Effector CD4-positive, alpha-beta T cell (primary cell): Measurements from ENCODE around the gene FUNDC1.
A peak's percentile ranks its signal among the peaks of the same experiment; 100 is the strongest.
"Not testable (repeated sequence)": the region's sequence is repeated elsewhere in the genome, so short reads cannot be mapped to it uniquely, and the experiment has no call there.

ENCODE experiments used
- DNase-seq: peaks from one replicate; pipeline ENCODE4 v3.0.0-alpha.2; 2020
- total RNA-seq: gene quantifications from one replicate; lab custom pipeline; 2026; lab: John Stamatoyannopoulos, UW

Gene FUNDC1, protein sequence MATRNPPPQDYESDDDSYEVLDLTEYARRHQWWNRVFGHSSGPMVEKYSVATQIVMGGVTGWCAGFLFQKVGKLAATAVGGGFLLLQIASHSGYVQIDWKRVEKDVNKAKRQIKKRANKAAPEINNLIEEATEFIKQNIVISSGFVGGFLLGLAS
- 5.8 reads per million, percentile 22 among the genes with 10 or more reads in this experiment for total RNA-seq

DNA sequence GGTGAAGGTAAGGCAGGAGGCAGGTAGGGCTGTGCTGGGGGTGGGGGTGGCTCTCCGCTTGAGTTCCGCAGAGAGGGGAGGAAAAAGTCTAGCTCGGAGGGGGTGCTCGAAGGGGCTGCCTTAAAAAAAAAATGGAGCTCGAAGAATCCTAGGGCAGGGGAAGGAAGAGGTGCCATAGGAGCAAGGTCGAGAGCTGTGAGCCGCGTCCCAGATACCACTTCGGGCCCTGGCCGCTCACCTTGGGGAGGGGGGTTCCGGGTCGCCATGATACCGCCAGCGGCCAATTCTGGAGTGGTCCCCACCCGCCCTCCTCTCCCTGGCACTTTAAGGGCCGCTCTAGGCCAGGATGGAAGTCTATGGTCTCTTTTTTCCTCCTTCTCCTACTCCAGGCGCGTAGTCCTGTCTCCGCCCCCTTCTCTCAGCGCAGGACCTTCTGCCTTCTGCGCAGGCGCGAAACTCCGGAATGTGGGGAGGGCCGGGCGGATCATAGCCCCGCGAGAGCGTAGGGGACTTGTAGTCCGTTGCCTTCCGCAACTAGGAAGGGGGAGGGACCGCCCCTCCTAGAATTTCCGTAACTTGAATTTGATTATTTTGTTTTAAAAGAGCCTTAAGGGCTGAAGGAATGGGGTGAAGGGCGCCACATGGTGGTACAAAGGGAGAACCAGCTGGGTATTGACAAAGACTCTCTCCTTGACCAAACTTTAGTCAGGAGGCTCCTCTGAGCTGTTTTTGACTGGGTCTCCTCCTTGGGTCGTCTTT, at the start of gene FUNDC1:
Gene FUNDC1, minus strand, starts transcription at position 293 of the 759 bp plus-strand sequence. Its CDS starts 27 bp downstream, at position 266.
- peak; percentile 91 for DNase-seq

DNA sequence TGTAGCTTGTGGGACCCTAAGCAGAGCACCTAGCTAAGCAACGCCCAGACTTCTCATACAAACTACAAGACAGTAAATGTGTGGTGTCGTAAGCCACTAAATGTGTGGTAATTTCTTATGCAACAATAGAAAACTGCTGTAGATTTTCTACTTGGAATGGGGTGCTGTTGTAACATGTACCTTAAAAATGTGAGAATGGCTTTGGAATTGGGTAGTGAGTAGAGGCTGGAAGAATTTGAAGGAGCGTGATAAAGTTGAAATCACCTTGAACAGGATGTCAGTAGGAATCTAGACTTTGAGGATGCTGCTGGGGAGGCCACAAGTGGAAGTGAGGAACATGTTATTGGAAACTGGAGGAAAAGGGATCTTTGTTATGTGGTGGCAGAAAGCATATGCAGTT, 43.2 kb upstream of the FUNDC1 start:
- DNase-seq, result no peak

DNA sequence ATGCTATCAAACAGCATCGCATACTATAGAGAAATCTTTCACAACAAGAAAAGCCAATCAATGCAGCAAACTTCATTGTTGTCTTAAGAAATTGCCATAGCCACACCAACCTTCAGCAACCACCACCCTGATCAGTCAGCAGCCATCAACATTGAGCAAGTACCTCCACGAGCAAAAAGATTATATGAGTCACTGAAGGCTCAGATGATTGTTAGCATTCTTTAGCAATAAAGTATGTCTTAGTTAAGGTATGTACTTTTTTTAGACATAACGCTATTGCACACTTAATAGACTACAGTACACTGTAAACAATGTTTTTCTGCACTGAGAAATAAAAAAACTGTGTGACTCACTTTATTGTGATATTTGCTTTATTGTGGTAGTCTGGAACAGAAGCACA, 37.8 kb upstream of the FUNDC1 start:
- no peak for DNase-seq

DNA sequence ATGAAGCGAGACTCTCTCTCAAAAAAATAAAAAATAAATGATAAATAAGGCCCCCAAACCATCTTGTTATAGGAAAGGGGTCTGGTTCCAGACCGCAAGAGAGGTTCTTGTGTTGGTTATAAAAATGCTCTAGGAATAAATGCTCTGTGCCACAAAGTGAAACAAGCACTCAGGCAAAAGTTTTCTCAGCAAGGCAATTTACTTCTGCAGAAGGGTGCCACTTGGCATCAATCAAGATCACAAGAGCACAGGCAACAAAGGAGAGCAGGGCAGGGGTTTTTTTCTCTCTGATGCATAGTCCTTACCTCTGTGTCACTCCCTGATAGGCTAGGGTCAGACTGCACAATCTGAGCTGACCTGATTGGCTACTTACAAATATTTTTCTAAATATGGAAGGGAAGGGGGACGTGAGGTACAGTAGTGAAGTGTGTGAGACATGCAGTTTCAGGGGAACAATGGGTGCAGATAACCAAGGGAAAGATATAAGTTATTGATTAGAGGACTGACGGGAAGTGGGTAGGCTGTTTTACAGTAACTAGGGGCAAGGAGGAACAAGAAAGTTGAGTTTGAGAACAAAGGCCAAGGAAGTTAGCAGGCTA, 29.8 kb upstream of the FUNDC1 start:
- DNase-seq, result no peak

DNA sequence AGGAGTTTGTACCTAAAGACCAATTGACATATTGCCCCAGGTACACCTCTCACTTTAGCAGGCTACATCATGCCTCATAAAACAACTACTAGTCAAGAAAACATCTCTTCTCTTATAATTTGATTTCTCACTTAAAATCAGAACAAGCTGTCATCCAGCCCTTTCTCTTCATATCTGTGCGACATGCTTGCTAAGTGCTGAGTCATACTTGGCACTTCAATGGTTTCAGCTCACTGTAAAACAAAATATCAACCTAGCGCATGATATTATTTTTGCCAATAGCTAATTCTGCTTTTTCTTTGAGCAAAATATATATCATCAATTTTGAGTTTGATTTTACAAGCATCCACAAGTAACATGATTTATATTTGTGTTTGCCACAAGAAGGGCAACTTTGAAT, 27.9 kb upstream of the FUNDC1 start:
- no peak for DNase-seq

DNA sequence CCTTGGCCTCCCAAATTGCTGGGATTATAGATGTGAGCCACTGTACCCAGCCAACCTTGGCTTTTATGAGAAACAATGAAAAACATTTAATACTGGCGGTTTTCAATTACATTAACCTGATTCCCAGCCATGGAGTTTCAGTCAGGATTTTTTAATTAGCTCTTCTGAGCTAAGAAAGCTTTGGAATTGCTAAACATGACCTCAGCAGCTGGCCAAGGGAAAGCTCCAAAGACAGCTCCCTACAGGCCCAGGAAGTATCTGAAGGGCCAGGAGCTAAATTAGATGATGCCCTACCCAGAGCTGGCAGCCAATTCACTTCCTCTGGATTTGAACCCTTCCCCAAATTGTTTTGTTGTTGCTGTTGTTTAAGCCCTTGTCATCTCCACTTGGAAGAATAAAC, 26.5 kb upstream of the FUNDC1 start:
- no peak for DNase-seq

- DNase-seq, result no peak
These were observed 25.5 kb upstream of the FUNDC1 start for GRCh38 chrX:44568196-44568595.

- not testable (repeated sequence) for DNase-seq
These were observed 19.2 kb upstream of the FUNDC1 start for GRCh38 chrX:44561896-44562295.

GRCh38 chrX:44550563-44550962, 7.9 kb upstream of the FUNDC1 start:
- no peak for DNase-seq

GRCh38 chrX:44545454-44545853, 2.8 kb upstream of the FUNDC1 start:
- not testable (repeated sequence) for DNase-seq

- DNase-seq, result no peak
These were observed 1.4 kb upstream of the FUNDC1 start for GRCh38 chrX:44544036-44544435.

DNA sequence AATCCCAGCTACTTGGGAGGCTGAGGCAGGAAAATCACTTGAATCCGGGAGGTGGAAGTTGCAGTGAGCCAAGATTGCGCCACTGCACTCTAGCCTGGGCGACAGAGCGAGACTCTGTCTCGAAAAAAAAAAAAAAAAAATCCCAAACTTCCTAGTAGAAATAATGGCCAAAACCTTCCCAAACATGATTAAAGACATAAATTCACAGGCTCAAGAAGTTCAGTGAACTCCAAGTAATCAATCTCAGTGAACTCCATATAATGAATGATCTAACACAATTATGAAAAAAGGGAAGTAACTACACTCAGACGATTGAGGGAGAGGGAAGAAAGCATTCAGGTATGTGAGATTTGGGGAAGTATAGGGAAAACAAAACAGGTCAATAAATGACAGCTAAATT, 6.5 kb downstream of the FUNDC1 start:
- no peak for DNase-seq

- no peak for DNase-seq
These were observed 13.3 kb downstream of the FUNDC1 start for GRCh38 chrX:44529310-44529709.

DNA sequence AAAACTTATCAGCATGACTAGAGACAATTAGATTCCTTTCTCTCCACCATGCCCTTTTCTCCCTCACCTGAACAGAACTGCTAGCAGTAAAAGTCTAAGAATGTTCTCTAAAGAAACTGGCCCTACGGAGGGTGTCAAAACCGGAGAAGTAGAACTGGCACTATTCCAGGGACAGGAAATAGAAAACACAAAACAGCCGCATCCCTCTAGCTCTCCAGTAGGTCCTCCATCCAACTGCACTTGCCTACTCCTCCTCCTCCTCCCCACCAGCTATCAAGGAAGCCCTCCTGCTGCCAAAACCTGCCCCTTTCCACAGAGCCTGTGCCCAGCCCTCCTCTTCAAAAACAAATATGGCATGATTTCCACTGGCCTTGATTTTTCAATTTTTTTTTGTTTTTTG, 28.4 kb downstream of the FUNDC1 start:
- DNase-seq, result no peak

- DNase-seq, result no peak
These were observed 35.4 kb downstream of the FUNDC1 start for GRCh38 chrX:44507292-44507691.

DNA sequence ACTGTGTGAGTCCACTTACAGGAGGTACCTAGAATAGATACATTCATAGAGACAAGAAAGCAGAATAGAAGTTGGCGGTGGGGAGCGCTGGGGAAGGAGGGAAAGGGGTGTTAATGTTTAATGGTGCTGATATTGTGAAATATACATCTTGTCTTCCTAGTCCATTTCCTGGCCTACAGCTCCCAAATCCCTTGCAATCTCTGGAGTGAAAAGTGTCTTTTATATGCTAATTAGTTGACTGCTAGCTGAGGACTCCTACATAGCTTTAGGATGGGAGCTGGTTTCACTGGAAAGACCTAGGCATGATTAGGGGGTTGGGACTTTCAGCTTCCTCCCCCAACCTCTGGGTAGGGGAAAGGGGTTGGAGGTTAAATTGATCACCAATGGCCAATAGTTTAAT, 36.0 kb downstream of the FUNDC1 start:
- DNase-seq, result no peak

- no peak for DNase-seq
These were observed 39.1 kb downstream of the FUNDC1 start for GRCh38 chrX:44503560-44503959.

- no peak for DNase-seq
These were observed 47.6 kb downstream of the FUNDC1 start for GRCh38 chrX:44495091-44495490.

DNA sequence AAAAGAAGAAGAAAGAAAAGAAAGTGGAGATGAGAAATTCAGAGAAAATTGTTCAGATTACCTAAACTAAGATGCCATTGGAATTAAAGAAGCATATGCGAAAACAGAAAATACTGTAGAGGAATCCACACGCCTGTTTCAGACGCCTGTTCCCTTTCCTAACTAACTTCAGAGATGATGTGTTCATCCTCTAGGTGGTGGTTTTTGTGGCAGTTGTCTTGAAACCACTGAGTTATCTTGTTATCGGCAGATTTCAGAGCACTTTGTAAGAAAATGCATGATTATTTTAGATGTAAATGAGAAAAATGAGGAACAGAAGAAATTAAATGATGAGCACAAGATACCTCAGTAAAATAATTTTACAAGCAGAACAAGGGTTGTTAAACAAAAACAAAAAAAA, 48.3 kb downstream of the FUNDC1 start:
- DNase-seq, result no peak

DNA sequence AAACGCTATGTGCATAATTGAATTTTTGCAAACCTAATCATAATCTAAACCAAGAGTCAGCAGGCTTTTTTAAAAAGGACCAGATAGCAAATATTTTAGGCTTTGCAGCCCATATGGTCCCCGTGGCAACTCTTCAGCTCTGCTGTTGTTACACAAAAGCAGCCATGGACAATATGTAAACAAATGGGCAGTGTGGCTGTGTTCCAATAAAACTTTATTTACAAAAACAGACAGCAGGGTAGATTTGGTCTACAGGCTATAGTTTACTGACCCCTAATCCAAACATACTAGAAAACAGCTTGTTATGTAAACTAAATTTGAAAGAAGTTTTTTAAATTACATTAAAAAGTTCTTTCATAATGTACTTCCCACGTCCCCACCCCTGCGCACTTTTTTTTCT, 53.1 kb downstream of the FUNDC1 start:
- DNase-seq, result no peak

GRCh38 chrX:44484607-44485146, 58.0 kb downstream of the FUNDC1 start:
- DNase-seq, result no peak

DNA sequence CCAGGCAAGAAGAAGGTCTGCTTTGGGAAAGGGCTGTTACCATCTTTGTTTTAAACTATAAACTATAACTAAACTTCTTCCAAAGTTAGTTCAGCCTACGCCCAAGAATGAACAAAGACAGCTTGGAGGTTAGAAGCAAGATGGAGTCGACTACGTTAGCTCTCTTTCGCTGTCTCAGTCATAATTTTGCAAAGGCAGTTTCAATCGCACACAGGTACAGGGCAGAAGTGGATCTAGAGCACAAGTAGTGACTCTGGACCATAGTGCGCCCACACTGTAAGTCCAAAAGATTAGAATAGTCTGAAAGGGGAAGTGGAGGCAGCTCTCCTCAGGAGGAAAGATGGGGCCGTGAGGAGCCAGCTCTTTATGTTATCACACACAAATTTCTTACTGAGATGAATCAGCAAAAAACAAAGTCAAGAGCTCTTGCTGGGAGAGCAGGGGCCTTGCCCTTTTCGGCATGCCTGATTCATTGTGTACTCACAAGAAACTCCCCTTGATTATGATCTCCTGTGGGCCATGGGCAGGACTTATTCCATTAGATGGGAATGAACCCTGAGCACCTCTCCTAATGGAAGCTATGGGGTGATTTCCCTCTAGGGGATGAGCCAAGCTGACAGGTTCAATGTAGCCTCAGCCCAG, 58.6 kb downstream of the FUNDC1 start:
- no peak for DNase-seq

- DNase-seq, result no peak
These were observed 60.1 kb downstream of the FUNDC1 start for GRCh38 chrX:44482575-44482974.
